Fibroblast of lung (primary cell): ENCODE results near the gene MRPS11. TPM values are rescaled to one million over a fixed set of nuclear protein-coding genes. Genes with fewer than 3 reads are reported as not detected.

Experiments
- DNase-seq, 2 donors: peaks; one replicate each; pipeline versions ENCODE4 v3.0.0 to v3.0.0-alpha.2; 2010; ENCODE audit warnings: low read depth in 2 of 2
- H2AFZ ChIP-seq: 2 replicates; pipeline ENCODE4 v1.5.1; 2012; ENCODE audit warnings: low read length, control low read depth, inconsistent platforms
- H3K27ac ChIP-seq: 2 replicates; pipeline ENCODE4 v1.5.1; 2011; ENCODE audit warnings: low read length, control low read depth; ENCODE audit not compliant: insufficient read depth
- H3K27me3 ChIP-seq: 2 replicates; pipeline ENCODE4 v1.5.1; 2011; ENCODE audit warnings: mild to moderate bottlenecking, low read length; ENCODE audit not compliant: control insufficient read depth, insufficient read depth
- H3K36me3 ChIP-seq: 2 replicates; pipeline ENCODE4 v1.5.1; 2011; ENCODE audit warnings: low read length; ENCODE audit not compliant: control insufficient read depth, insufficient read depth
- H3K4me1 ChIP-seq: 2 replicates; pipeline ENCODE4 v1.5.1; 2011; ENCODE audit warnings: low read length; ENCODE audit not compliant: control insufficient read depth, insufficient read depth; ENCODE audit errors: extremely low read depth
- H3K4me2 ChIP-seq: 2 replicates; pipeline ENCODE4 v1.5.1; 2011; ENCODE audit warnings: low read length, control low read depth; ENCODE audit not compliant: insufficient read depth; ENCODE audit errors: extremely low read depth
- H3K4me3 ChIP-seq, 4 experiments: fragments of 200-600 bp in 1 of 4; sonication (generic) in 1 of 4; replicated peaks in 1 of 4; 2 replicates each; pipeline ENCODE4 v1.5.1; 2011 to 2016; ENCODE audit warnings: low read length in 4 of 4, low read depth in 3 of 4, mild to moderate bottlenecking in 3 of 4, control low read depth in 2 of 4, inconsistent platforms in 1 of 4, mixed read lengths in 1 of 4; ENCODE audit not compliant: insufficient read depth in 1 of 4; ENCODE audit errors: control extremely low read depth in 1 of 4
- H3K79me2 ChIP-seq: 2 replicates; pipeline ENCODE4 v1.5.1; 2012; ENCODE audit warnings: mild to moderate bottlenecking, low read length, inconsistent platforms; ENCODE audit not compliant: control insufficient read depth, insufficient read depth
- H3K9ac ChIP-seq: 2 replicates; pipeline ENCODE4 v1.5.1; 2011; ENCODE audit warnings: mild to moderate bottlenecking, low read length, control low read depth; ENCODE audit not compliant: insufficient read depth
- H3K9me3 ChIP-seq: 2 replicates; pipeline ENCODE4 v1.5.1; 2012; ENCODE audit warnings: low read depth, low read length; ENCODE audit not compliant: control insufficient read depth, insufficient read depth
- H4K20me1 ChIP-seq: 2 replicates; pipeline ENCODE4 v1.5.1; 2011; ENCODE audit warnings: low read length; ENCODE audit not compliant: control insufficient read depth, insufficient read depth; ENCODE audit errors: extremely low read depth
- EZH2 ChIP-seq: IDR thresholded peaks from 2 replicates; pipeline ENCODE4 v1.5.1; 2012; ENCODE audit warnings: low read length, control low read depth, mild to moderate bottlenecking; ENCODE audit errors: missing control alignments
- polyA plus RNA-seq, 2 donors: library from polyadenylated mRNA; depleted of rRNA in 1 of 2; stranded (reverse) in 1 of 2; unstranded in 1 of 2; fragments of >200 nt; gene quantifications; 2 replicates each; pipeline ENCODE4 v1.2.1, GENCODE V29; 2011 to 2012; ENCODE audit warnings: missing spikeins in 1 of 2
- total RNA-seq: library from RNA; depleted of rRNA; stranded (reverse); fragments of >200 nt; gene quantifications from 2 replicates; pipeline ENCODE4 v1.2.1, GENCODE V29; 2014
- TF ChIP-seq, protein P1 (sequence below), 2 donors: IDR thresholded peaks in 1 of 2; conservative IDR thresholded peaks in 1 of 2; 1 replicate in 1 of 2; 2 replicates in 1 of 2; pipeline ENCODE4 v1.5.1; 2011 to 2012; ENCODE audit warnings: low read length in 2 of 2, control low read depth in 1 of 2, inconsistent platforms in 1 of 2, low read depth in 1 of 2, mild to moderate bottlenecking in 1 of 2

The MRPS11 gene
- total and polyA plus RNA-seq, 2 donors (not counting 1 experiment from before 2014, with no cell fraction given) = 27.1 to 46.4 TPM

DNA sequence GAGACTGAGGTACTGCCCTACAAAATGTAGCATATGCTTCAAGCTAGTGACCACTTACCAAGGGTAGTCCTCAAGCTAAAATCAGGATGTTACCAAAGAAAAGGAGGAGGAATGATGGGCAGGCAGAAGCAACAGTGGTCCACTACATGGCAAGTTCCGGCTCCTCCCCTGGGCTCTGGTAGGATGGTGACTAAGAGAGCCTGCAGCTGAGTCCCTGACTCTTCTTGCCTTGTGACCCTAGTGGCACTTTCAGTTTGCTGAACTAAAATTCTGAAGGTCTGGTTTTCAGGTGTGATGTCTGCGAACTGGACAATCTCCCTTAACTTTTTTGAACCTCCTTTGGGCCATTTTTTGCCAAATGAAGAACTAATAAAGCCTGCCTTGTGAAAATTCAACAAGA is 41.2 kb upstream of the MRPS11 start:
- TF ChIP-seq EZH2 = peak; percentile 40
- TF ChIP-seq, protein P1, sequence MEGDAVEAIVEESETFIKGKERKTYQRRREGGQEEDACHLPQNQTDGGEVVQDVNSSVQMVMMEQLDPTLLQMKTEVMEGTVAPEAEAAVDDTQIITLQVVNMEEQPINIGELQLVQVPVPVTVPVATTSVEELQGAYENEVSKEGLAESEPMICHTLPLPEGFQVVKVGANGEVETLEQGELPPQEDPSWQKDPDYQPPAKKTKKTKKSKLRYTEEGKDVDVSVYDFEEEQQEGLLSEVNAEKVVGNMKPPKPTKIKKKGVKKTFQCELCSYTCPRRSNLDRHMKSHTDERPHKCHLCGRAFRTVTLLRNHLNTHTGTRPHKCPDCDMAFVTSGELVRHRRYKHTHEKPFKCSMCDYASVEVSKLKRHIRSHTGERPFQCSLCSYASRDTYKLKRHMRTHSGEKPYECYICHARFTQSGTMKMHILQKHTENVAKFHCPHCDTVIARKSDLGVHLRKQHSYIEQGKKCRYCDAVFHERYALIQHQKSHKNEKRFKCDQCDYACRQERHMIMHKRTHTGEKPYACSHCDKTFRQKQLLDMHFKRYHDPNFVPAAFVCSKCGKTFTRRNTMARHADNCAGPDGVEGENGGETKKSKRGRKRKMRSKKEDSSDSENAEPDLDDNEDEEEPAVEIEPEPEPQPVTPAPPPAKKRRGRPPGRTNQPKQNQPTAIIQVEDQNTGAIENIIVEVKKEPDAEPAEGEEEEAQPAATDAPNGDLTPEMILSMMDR (conservative IDR thresholded peaks at IDR 0.05 in 1 of 2, IDR thresholded peaks at IDR 0.05 in 1 of 2; ENCODE audit: low read depth in 1 of 2, low read length in 2 of 2) = no peak
- DNase-seq = no peak
- Histone ChIP-seq H3K4me2 (no peak overlapping the region), H3K79me2 (no peaks in the 10 kb centered on the region), H3K36me3 (no peaks in the 10 kb centered on the region), H3K27me3 (peaks cover 5% of the 10 kb centered on the region), H3K4me1 (no peaks in the 10 kb centered on the region), H3K27ac (no peak overlapping the region), H3K9me3 (no peaks in the 10 kb centered on the region), H2AFZ (no peak overlapping the region), H3K9ac (no peak overlapping the region), H4K20me1 (no peaks in the 10 kb centered on the region), H3K4me3 (no peak overlapping the region)

DNA sequence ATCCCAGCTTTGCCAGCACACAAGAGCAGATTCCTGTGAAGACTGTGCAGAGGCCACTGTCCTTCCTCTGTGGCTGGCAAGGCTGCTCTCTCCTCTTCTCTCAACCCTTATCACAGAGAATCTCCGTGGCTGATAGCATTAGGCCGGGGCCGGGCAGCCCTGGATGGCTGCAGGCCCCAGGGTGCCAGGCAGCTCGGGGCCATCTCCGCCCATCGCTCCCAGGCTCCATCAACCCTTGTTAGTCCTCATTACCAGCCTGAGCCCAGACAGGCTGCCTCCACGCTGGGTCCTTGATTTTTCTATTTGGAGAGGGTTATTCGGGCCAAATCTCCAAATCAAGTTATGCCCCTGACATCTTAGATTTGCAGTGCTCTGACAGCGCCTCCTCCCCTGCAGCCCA is 39.5 kb upstream of the MRPS11 start:
- H4K20me1 ChIP-seq = no peaks in the 10 kb centered on the region
- DNase-seq = no peak
- no peak overlapping the region for H3K4me2 ChIP-seq
- no peaks in the 10 kb centered on the region for H3K36me3 ChIP-seq
- TF ChIP-seq EZH2 = no peak
- TF ChIP-seq, protein P1 (conservative IDR thresholded peaks at IDR 0.05 in 1 of 2, IDR thresholded peaks at IDR 0.05 in 1 of 2; ENCODE audit: low read depth in 1 of 2, low read length in 2 of 2) = no peak
- no peaks in the 10 kb centered on the region for H3K79me2 ChIP-seq
- H3K27me3 ChIP-seq = peaks cover 5% of the 10 kb centered on the region
- H3K9me3 ChIP-seq = no peaks in the 10 kb centered on the region
- no peaks in the 10 kb centered on the region for H3K4me1 ChIP-seq
- no peak overlapping the region for H3K9ac ChIP-seq
- no peak overlapping the region for H2AFZ ChIP-seq
- no peak overlapping the region for H3K4me3 ChIP-seq
- no peak overlapping the region for H3K27ac ChIP-seq

DNA sequence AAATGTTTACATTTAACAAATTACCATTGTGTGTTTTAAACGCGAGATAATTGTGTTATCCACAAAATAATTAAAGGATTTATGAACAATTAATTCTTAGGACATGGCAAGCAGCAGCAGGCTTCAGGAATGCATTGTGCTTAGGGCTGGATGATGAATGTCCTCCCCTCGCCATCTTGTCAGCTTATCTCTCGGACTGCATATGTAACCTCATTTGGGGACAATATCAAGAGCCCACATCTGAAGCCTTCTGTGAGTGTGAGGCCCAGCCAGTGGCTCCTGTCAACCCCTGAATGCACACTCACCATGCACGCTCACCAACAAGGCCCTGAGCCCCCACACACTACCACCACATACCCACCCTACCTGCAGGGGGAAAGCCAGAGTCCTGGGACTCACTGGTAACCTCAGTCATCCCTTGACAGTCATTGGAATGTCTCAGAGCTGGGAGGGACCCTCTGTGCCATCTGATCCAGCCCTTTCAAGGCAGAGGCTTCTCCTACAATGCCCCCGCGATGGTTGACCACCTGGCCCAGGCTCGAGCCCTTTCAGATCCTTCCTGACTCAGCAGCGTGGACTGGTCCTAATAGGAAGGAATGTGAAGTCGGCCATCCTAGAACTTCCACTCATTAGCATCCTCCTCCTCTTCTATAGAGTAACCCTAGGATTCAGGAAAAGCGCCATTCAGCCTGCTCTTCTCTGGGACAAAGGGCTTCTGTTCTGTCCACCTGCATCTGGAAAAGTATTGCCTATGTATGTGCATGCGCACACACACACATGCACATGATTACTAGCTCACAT is 38.5 kb upstream of the MRPS11 start:
- H3K4me3 ChIP-seq = no peak overlapping the region
- H3K27ac ChIP-seq = no peak overlapping the region
- H2AFZ ChIP-seq = no peak overlapping the region
- H3K27me3 ChIP-seq = peaks cover 5% of the 10 kb centered on the region
- H3K36me3 ChIP-seq = no peaks in the 10 kb centered on the region
- H4K20me1 ChIP-seq = no peaks in the 10 kb centered on the region
- no peaks in the 10 kb centered on the region for H3K79me2 ChIP-seq
- no peaks in the 10 kb centered on the region for H3K4me1 ChIP-seq
- no peaks in the 10 kb centered on the region for H3K9me3 ChIP-seq
- no peak overlapping the region for H3K4me2 ChIP-seq
- TF ChIP-seq, protein P1 (conservative IDR thresholded peaks at IDR 0.05 in 1 of 2, IDR thresholded peaks at IDR 0.05 in 1 of 2; ENCODE audit: low read depth in 1 of 2, low read length in 2 of 2) = no peak
- no peak for TF ChIP-seq EZH2
- DNase-seq = no peak
- H3K9ac ChIP-seq = no peak overlapping the region
